Subcutaneous abdominal adipose tissue (tissue), 5 donors: ENCODE data around the gene MLN.

ENCODE experiments used
- H3K27ac ChIP-seq: one replicate; pipeline ENCODE4 v1.7.0; 2013; ENCODE audit warnings: low read depth, mild to moderate bottlenecking, inconsistent platforms, low read length, moderate library complexity
- H3K27me3 ChIP-seq, 5 donors: one replicate each; pipeline ENCODE4 v1.7.0; 2013; ENCODE audit warnings: low read length in 5 of 5, inconsistent platforms in 1 of 5; ENCODE audit not compliant: control insufficient read depth in 5 of 5, insufficient read depth in 4 of 5
- H3K36me3 ChIP-seq, 5 donors: one replicate each; pipeline ENCODE4 v1.7.0; 2013; ENCODE audit warnings: low read length in 5 of 5; ENCODE audit not compliant: control insufficient read depth in 5 of 5, insufficient read depth in 5 of 5
- H3K4me1 ChIP-seq, 5 donors: one replicate each; pipeline ENCODE4 v1.7.0; 2013; ENCODE audit warnings: low read length in 5 of 5, mild to moderate bottlenecking in 3 of 5, moderate library complexity in 1 of 5; ENCODE audit not compliant: control insufficient read depth in 5 of 5, insufficient read depth in 5 of 5
- H3K4me3 ChIP-seq, 5 donors: one replicate each; pipeline ENCODE4 v1.7.0; 2013; ENCODE audit warnings: low read length in 5 of 5, low read depth in 1 of 5
- H3K9ac ChIP-seq, 5 donors: one replicate each; pipeline ENCODE4 v1.7.0; 2013; ENCODE audit warnings: low read length in 5 of 5, mild to moderate bottlenecking in 4 of 5, moderate library complexity in 3 of 5
- H3K9me3 ChIP-seq, 5 donors: one replicate each; pipeline ENCODE4 v1.7.0; 2013; ENCODE audit warnings: low read length in 5 of 5; ENCODE audit not compliant: control insufficient read depth in 5 of 5
- donor health status: healthy.
- donor health status: healthy.
- donor health status: healthy.
- donor health status: healthy.
- donor health status: healthy.

The MLN gene, protein sequence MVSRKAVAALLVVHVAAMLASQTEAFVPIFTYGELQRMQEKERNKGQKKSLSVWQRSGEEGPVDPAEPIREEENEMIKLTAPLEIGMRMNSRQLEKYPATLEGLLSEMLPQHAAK

DNA sequence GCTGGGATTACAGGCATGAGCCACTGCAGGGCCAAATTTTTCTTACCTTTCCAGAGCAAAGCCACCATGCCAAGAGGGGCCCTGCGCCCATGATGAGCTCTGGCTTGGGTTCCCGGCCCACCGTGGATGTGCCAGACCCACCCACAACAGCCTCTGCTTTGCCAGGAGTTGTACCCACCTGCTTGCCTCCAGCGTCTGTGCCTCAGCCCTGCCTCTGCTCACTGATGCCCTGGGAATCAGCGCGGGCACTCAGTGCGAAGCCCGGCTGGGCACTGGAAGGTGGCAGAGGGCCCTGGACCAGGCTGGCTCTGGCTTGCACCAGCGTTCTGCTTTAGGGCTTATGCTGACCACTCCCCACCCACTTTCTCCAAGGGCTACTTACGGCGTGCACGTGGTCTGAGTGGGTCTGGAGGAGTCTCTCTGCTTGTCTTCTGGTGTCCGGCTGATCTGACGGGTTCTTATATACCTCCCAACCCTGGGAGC is at the start of gene MLN:
Gene MLN, minus strand, starts transcription at position 433 of the 483 bp plus-strand sequence. CDS start 2,840 bp downstream, outside the sequence.
- no peaks in the 10 kb centered on the region for H3K9me3 ChIP-seq
- no peak within 1 kb of the TSS for H3K4me3 ChIP-seq
- H3K27me3 ChIP-seq = peaks cover 16 to 27% (median 19%) of the 10 kb centered on the region in 5 donors
- peaks cover 3 to 32% (median 16%) of the 10 kb centered on the region in 5 donors for H3K4me1 ChIP-seq
- no peak within 1 kb of the TSS for H3K27ac ChIP-seq
- H3K9ac ChIP-seq = no peak within 1 kb of the TSS
- H3K36me3 ChIP-seq = no peaks in the 10 kb centered on the region

DNA sequence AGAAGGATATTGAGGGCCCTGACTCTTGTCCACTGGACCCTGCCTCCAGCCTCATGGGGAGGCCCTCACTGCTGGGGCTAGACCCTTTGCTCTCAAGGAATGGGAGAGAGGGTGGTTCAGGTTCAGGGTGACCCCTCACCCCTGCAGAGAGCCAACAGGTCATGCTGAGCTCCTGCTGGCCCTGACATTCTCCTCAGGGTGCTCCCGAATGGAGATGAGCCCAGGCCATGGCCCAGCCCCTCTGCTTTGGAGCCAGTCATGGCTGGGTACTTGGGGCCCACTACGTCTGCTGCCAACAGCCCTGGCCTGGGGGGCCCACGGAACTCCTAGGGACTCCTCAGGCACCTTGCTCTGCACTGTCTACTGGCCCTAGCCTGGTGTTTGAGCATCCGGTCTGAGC is 49.2 kb upstream of the MLN start:
- Histone ChIP-seq H3K4me3 (no peak overlapping the region), H3K27ac (no peak overlapping the region), H3K4me1 (peaks cover 0 to 6% (median 0%) of the 10 kb centered on the region in 5 donors), H3K36me3 (no peaks in the 10 kb centered on the region), H3K27me3 (peaks cover 0 to 40% (median 26%) of the 10 kb centered on the region in 5 donors), H3K9me3 (no peaks in the 10 kb centered on the region), H3K9ac (no peak overlapping the region)

DNA sequence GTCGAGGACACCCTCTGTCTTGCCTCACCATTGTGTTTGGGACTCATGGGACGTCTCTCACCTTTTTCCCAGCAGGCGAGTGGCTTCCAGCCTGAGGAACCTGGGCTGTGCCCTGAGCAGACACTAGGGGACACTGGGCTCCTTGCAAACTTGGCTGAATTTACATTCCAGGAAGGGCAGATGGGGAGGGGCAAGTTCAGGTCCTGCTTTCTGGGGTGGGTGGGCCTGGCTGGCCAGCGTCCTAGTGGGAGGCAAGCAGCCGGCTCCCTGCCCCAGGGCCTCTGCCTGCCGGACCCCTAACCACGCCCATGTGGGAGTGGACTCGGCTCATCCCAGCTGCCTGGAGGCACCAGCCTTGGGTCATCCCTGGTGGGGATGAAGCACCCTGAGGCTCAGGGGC is 48.2 kb upstream of the MLN start:
- no peak overlapping the region for H3K9ac ChIP-seq
- H3K36me3 ChIP-seq = no peaks in the 10 kb centered on the region
- H3K9me3 ChIP-seq = no peaks in the 10 kb centered on the region
- peaks cover 0 to 40% (median 21%) of the 10 kb centered on the region in 5 donors for H3K27me3 ChIP-seq
- no peak overlapping the region for H3K27ac ChIP-seq
- H3K4me1 ChIP-seq = no peaks in the 10 kb centered on the region
- H3K4me3 ChIP-seq = no peak overlapping the region

DNA sequence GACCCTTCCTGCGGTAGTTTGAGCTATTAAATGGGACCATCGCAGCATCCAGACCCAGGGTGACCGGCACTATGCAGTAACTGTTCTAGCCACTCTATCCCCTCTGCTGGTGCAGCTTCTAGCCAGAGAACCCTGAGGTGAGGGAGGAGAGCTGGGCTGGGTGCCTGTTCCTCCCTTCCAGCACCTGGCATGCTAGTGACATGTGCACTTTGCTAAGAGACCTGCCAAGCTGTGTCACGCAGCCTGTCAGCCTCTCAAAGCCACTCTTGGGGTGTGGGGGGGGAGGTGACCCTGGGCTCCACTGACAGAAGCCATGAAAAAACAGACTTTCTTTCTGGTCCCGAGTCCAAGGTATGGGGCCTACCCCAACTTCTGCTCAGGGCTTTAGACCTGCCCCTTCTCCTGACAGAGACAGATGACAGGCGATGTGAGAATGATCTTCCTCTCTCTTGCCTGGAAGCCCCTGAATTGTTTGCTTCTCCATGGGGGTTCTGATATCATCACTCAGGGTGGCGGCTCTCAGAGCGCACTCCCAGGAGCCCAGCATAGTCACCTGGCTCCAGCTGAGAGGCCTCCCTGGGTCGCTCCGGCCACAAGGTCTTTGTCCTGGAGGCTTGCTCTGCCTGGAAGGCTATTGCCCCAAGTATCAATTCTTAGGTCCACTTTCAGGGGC is 47.2 kb upstream of the MLN start:
- H3K36me3 ChIP-seq = no peaks in the 10 kb centered on the region
- no peak overlapping the region for H3K27ac ChIP-seq
- no peak overlapping the region for H3K9ac ChIP-seq
- H3K9me3 ChIP-seq = no peaks in the 10 kb centered on the region
- no peaks in the 10 kb centered on the region for H3K4me1 ChIP-seq
- peaks cover 0 to 32% (median 17%) of the 10 kb centered on the region in 5 donors for H3K27me3 ChIP-seq
- no peak overlapping the region for H3K4me3 ChIP-seq

DNA sequence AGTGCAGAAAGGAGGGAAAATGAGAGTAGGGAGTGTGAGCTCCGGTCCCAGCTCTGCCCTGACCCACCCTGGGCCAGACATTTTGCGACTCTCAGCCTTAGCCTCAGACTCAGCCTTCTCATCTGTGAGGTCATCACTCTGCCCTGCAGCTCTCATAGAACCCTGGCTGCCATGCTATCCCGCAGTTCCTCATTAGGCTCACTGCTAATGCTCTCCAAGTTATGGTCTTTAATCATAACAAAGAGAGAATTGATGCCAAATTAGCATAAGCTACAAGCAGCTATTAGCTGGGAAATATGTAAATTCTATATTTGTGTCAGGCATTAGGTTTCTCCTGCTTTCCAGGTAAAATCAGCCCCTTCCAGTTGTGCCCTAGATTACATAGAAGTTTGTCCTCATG is 46.5 kb upstream of the MLN start:
- no peaks in the 10 kb centered on the region for H3K4me1 ChIP-seq
- no peak overlapping the region for H3K27ac ChIP-seq
- no peaks in the 10 kb centered on the region for H3K9me3 ChIP-seq
- H3K4me3 ChIP-seq = no peak overlapping the region
- no peak overlapping the region for H3K9ac ChIP-seq
- peaks cover 0 to 26% (median 16%) of the 10 kb centered on the region in 5 donors for H3K27me3 ChIP-seq
- H3K36me3 ChIP-seq = no peaks in the 10 kb centered on the region

DNA sequence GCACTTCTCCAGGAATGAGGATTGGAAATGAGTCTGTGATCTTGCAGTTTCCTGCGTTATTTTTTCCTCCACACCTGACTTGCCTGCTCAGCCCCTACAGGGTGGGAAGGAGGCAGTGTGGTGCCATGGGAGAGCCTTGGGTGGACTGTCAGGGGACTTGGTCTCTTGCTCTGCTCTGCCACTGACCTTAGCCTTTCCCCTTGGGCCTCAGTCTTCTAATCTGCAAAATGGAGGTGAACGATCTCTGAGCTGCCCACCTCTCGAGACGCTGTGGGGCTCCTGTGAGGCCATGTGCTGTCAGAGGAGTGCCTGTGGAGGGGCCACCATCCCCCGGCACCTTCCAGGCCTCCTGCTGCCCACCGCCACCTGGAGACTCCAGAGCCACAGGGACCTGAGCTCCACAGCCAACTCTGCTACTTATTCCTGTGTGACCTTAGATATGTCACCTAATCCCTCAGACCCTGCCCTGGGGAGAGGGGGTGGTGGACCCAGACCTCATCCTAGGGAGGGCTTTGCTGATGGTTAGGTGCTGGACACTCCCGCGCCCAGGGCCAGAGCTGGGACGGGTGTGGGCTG is 45.8 kb upstream of the MLN start:
- Histone ChIP-seq H3K9me3 (no peaks in the 10 kb centered on the region), H3K27me3 (peaks cover 0 to 24% (median 16%) of the 10 kb centered on the region in 5 donors), H3K27ac (no peak overlapping the region), H3K36me3 (no peaks in the 10 kb centered on the region), H3K4me3 (no peak overlapping the region), H3K9ac (no peak overlapping the region), H3K4me1 (no peaks in the 10 kb centered on the region)

DNA sequence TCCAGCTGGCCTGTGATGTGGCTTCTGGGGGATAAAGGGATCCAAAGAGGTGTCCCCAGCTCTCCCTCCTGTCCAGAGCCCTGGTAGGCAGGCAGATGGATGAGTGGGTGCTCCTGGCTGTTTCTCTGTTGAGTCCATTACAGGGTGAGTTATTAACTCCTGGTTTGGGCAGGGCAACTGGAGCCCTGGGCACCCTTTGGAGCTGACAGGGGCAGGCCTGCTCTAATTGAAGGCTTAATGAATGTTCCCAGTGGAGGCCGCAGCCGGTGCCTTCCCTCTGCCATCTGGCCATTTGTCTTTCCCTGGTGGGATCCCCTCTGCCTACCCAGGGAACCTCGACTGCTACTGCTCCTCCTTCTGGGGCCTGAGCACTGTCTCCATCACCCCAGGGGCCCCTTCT is 44.7 kb upstream of the MLN start:
- Histone ChIP-seq H3K4me3 (no peak overlapping the region), H3K27me3 (peaks cover 0 to 20% (median 16%) of the 10 kb centered on the region in 5 donors), H3K4me1 (no peaks in the 10 kb centered on the region), H3K36me3 (no peaks in the 10 kb centered on the region), H3K9me3 (no peaks in the 10 kb centered on the region), H3K9ac (no peak overlapping the region), H3K27ac (no peak overlapping the region)

DNA sequence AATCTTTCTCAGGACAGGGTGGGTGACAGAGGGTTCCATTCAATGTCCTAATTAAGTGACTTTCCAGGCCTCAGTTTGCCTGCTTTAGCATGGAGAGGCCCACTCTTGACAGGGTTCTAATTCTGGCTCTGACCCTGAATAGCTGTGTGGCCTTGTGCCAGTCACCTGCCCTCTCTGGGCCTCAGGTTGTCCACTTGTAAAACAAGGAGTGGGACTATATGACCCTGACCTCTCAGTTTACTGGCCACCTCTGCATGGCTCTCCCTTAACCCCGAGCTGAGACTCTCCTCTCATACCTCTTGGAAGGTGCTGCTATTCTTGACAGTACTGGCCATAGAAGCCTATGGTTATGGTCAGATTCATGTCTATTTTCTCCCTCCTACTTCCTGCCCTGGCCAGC is 44.1 kb upstream of the MLN start:
- H3K36me3 ChIP-seq = no peaks in the 10 kb centered on the region

DNA sequence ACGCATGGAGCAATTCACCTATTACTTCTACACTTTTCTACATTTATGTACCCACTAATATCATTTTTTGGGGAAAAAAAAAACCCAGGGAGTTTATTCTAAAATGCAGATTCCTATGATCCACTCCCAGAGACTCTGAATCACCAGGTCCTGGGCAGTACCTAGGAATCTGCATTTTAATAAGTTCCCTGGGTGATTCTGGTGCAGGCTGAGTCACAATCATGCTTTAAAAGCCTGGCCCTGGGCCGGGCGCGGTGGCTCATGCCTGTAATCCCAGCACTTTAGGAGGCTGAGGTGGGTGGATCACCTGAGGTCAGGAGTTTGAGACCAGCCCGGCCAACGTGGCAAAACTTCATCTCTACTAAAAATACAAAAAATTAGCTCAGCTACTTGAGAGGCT is 43.3 kb upstream of the MLN start:
- H3K9me3 ChIP-seq = no peaks in the 10 kb centered on the region
- H3K27me3 ChIP-seq = peaks cover 0 to 18% (median 12%) of the 10 kb centered on the region in 5 donors
- no peak overlapping the region for H3K4me3 ChIP-seq
- H3K9ac ChIP-seq = no peak overlapping the region
- H3K27ac ChIP-seq = no peak overlapping the region
- H3K4me1 ChIP-seq = no peaks in the 10 kb centered on the region
- H3K36me3 ChIP-seq = no peaks in the 10 kb centered on the region

More for the DNA sequence above, 44.1 kb upstream of the MLN start:
- Histone ChIP-seq H3K4me3 (no peak overlapping the region), H3K27ac (no peak overlapping the region), H3K9ac (no peak overlapping the region), H3K4me1 (no peaks in the 10 kb centered on the region), H3K27me3 (peaks cover 0 to 17% (median 14%) of the 10 kb centered on the region in 5 donors), H3K9me3 (no peaks in the 10 kb centered on the region)

DNA sequence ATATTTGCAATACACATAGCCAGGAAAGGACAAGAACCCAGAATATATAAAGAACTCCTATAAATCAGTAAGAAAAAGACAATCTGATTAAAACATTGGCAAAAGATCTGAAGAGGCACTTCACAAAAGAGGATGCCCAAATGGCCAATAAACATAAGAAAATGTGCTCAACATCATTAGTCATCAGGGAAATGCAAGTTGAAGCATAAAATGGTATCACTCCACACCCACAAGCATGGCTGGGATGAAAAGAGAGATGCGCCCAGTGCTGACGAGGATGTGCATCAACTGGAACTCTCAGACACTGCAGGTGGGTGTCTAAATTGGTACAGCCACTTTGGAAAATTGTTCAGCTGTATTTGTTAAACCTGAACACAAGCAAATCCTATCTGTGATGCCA is 42.4 kb upstream of the MLN start:
- peaks cover 0 to 10% (median 5%) of the 10 kb centered on the region in 5 donors for H3K27me3 ChIP-seq
- no peaks in the 10 kb centered on the region for H3K36me3 ChIP-seq
- no peak overlapping the region for H3K9ac ChIP-seq
- no peak overlapping the region for H3K4me3 ChIP-seq
- no peaks in the 10 kb centered on the region for H3K9me3 ChIP-seq
- H3K4me1 ChIP-seq = no peaks in the 10 kb centered on the region
- H3K27ac ChIP-seq = no peak overlapping the region
